OCI-LY1 (cell line): ENCODE results near the gene PLEKHG4.

Experiments used
- H2AFZ ChIP-seq: fragments of 200-600 bp; sonication (generic), shearing (Covaris generic); 2 replicates; pipeline ENCODE4 v1.6.0; 2014; ENCODE audit warnings: antibody characterized with exemption, mild to moderate bottlenecking, low read length
- H3F3A ChIP-seq: fragments of 200-600 bp; sonication (generic), shearing (Covaris generic); 2 replicates; pipeline ENCODE4 v1.6.0; 2014; ENCODE audit warnings: mild to moderate bottlenecking, antibody characterized with exemption, low read length, moderate library complexity; ENCODE audit not compliant: insufficient read depth
- H3K27ac ChIP-seq: fragments of 200-600 bp; sonication (generic); 2 replicates; pipeline ENCODE4 v1.5.1; 2014; ENCODE audit warnings: low read length, mixed run types, mild to moderate bottlenecking, low read depth; ENCODE audit not compliant: poor library complexity, severe bottlenecking
- H3K27me3 ChIP-seq: fragments of 200-600 bp; sonication (generic); 2 replicates; pipeline ENCODE4 v1.6.0; 2014; ENCODE audit warnings: antibody characterized with exemption, mild to moderate bottlenecking, low read length, moderate library complexity; ENCODE audit not compliant: insufficient read depth
- H3K36me3 ChIP-seq: fragments of 200-600 bp; sonication (generic); 2 replicates; pipeline ENCODE4 v1.6.1; 2014; ENCODE audit warnings: mild to moderate bottlenecking, antibody characterized with exemption, low read length, moderate library complexity, mixed read lengths; ENCODE audit not compliant: insufficient read depth
- H3K4me1 ChIP-seq: fragments of 200-600 bp; sonication (generic); 2 replicates; pipeline ENCODE4 v1.5.1; 2014; ENCODE audit warnings: mild to moderate bottlenecking, low read length, moderate library complexity; ENCODE audit not compliant: insufficient read depth, severe bottlenecking
- H3K4me2 ChIP-seq: fragments of 200-600 bp; sonication (generic), shearing (Covaris generic); 2 replicates; pipeline ENCODE4 v1.6.1; 2014; ENCODE audit warnings: low read length
- H3K4me3 ChIP-seq: fragments of 200-600 bp; sonication (generic); 2 replicates; pipeline ENCODE4 v1.5.1; 2014; ENCODE audit warnings: low read length, low read depth, mild to moderate bottlenecking, mixed read lengths; ENCODE audit not compliant: poor library complexity, severe bottlenecking
- H3K79me2 ChIP-seq: fragments of 200-600 bp; shearing (Covaris generic); 2 replicates; pipeline ENCODE4 v1.6.1; 2016; ENCODE audit warnings: mixed run types, low read length, mixed read lengths; ENCODE audit not compliant: insufficient read depth
- H3K9ac ChIP-seq: fragments of 200-600 bp; sonication (generic), shearing (Covaris generic); 2 replicates; pipeline ENCODE4 v1.6.1; 2014; ENCODE audit warnings: mild to moderate bottlenecking, low read length, mixed read lengths
- H3K9me2 ChIP-seq: fragments of 200-600 bp; sonication (generic), shearing (Covaris generic); 2 replicates; pipeline ENCODE4 v1.6.1; 2014; ENCODE audit warnings: low read depth, mild to moderate bottlenecking, low read length, mixed read lengths
- H3K9me3 ChIP-seq: fragments of 200-600 bp; shearing (Covaris generic); 2 replicates; pipeline ENCODE4 v1.6.1; 2014; ENCODE audit warnings: low read length, mixed read lengths
- H4K20me1 ChIP-seq: fragments of 200-600 bp; sonication (generic), shearing (Covaris generic); 2 replicates; pipeline ENCODE4 v1.6.0; 2016; ENCODE audit warnings: mild to moderate bottlenecking, low read length; ENCODE audit not compliant: insufficient read depth
- CTCF ChIP-seq: fragments of 200-600 bp; sonication (generic), shearing (Covaris generic); IDR thresholded peaks from 2 replicates; pipeline ENCODE4 v1.5.1; 2017; ENCODE audit warnings: mild to moderate bottlenecking, antibody characterized with exemption, low read length, moderate library complexity, mixed read lengths
- EZH2 ChIP-seq: fragments of 200-600 bp; sonication (generic), shearing (Covaris generic); IDR thresholded peaks from 2 replicates; pipeline ENCODE4 v1.8.0; 2017; ENCODE audit warnings: borderline replicate concordance, mixed run types, mild to moderate bottlenecking, antibody characterized with exemption, low read length, moderate library complexity, mixed read lengths

The PLEKHG4 gene

GRCh38 chr16:67258161-67258835 lies 21.0 kb upstream of the PLEKHG4 start:
- TF ChIP-seq CTCF = no peak
- no peak for TF ChIP-seq EZH2
- H3K9ac ChIP-seq = no peak overlapping the region
- no peaks in the 10 kb centered on the region for H4K20me1 ChIP-seq
- H3K27ac ChIP-seq = no peak overlapping the region
- H3K27me3 ChIP-seq = peaks cover 4% of the 10 kb centered on the region; the same call in 1 of the 2 replicates
- no peak overlapping the region for H3K4me3 ChIP-seq
- no peak overlapping the region for H2AFZ ChIP-seq
- H3K9me2 ChIP-seq = no peaks in the 10 kb centered on the region
- H3K36me3 ChIP-seq = no peaks in the 10 kb centered on the region
- H3K4me2 ChIP-seq = no peak overlapping the region
- no peaks in the 10 kb centered on the region for H3K79me2 ChIP-seq
- no peaks in the 10 kb centered on the region for H3K4me1 ChIP-seq
- H3F3A ChIP-seq = no peaks in the 10 kb centered on the region
- no peaks in the 10 kb centered on the region for H3K9me3 ChIP-seq

- H3K9ac ChIP-seq = no peak overlapping the region
- H2AFZ ChIP-seq = no peak overlapping the region
- peaks cover 4% of the 10 kb centered on the region; the same call in 1 of the 2 replicates for H3K27me3 ChIP-seq
- no peak overlapping the region for H3K4me3 ChIP-seq
- H3K9me2 ChIP-seq = no peaks in the 10 kb centered on the region
- no peak overlapping the region for H3K27ac ChIP-seq
- TF ChIP-seq CTCF (no peak), EZH2 (no peak)
- H3K9me3 ChIP-seq = no peaks in the 10 kb centered on the region
- no peaks in the 10 kb centered on the region for H3K4me1 ChIP-seq
- no peak overlapping the region for H3K4me2 ChIP-seq
- no peaks in the 10 kb centered on the region for H3K79me2 ChIP-seq
- no peaks in the 10 kb centered on the region for H4K20me1 ChIP-seq
- no peaks in the 10 kb centered on the region for H3F3A ChIP-seq
- H3K36me3 ChIP-seq = no peaks in the 10 kb centered on the region
Measured at GRCh38 chr16:67259705-67260104, 19.6 kb upstream of the PLEKHG4 start.

- Histone ChIP-seq H4K20me1 (no peaks in the 10 kb centered on the region), H3K4me2 (no peak overlapping the region), H3F3A (no peaks in the 10 kb centered on the region), H3K4me3 (no peak overlapping the region), H3K27ac (no peak overlapping the region), H3K9ac (no peak overlapping the region), H3K36me3 (no peaks in the 10 kb centered on the region), H3K27me3 (no peaks in the 10 kb centered on the region), H3K9me2 (no peaks in the 10 kb centered on the region), H3K4me1 (no peaks in the 10 kb centered on the region), H2AFZ (no peak overlapping the region), H3K79me2 (no peaks in the 10 kb centered on the region), H3K9me3 (no peaks in the 10 kb centered on the region)
- TF ChIP-seq CTCF (peak; percentile 64), EZH2 (no peak)
Measured at GRCh38 chr16:67260426-67261063, 18.8 kb upstream of the PLEKHG4 start.
